Stimulated activated CD4-positive, alpha-beta T cell treated with anti-CD3 and anti-CD28 coated beads, Interleukin-12 subunit alpha, Interleukin-12 subunit beta, amount 100 ng/mL, for 48 hours (primary cell): Measurements from ENCODE around the gene TMCO4.

Source experiments
- DNase-seq, 3 donors: peaks; one replicate each; pipeline ENCODE4 v3.0.0-alpha.2; 2020; ENCODE audit warnings: low read depth in 2 of 3, low spot score in 1 of 3

TMCO4 gene

GRCh38 chr1:19689085-19689757 is 110.5 kb downstream of the TMCO4 start:
- no peak for DNase-seq

DNA sequence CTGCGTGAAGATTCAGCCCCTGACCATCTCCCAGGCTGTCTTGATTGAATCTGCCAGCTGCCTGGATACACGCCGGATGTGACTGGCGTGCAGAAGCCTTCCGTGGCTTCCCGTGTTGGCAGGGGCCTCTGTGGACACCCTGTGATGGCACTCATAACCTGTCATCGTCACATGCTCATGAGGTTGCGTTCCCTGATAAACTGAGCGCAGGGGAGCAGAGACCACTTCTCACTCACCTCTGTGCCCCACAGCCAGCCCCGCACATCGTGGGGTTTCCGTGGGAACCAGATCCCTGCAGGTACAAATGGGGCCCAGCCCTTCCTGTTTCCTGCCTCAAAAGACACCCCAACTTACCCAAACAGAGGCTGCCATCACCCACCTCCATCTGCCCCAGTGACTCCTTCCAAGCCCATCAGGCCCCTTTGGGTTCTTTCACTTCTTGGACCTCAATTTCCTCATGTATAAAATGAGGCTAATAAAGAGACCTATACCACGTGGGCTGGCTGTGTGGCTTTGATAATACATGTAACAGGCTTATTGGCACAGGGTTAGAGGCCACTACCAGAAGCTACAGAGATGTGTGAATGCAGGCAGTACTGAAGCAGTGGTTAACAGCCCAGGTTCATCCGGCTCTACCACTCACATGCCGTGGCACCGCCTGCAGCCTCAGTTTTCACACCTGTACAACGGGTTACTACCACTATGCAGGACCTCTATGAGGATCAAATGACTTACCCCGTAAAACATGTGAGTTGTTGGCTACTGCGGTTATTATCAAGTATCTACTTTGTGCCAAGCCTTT is 111.5 kb downstream of the TMCO4 start:
- no peak for DNase-seq

DNA sequence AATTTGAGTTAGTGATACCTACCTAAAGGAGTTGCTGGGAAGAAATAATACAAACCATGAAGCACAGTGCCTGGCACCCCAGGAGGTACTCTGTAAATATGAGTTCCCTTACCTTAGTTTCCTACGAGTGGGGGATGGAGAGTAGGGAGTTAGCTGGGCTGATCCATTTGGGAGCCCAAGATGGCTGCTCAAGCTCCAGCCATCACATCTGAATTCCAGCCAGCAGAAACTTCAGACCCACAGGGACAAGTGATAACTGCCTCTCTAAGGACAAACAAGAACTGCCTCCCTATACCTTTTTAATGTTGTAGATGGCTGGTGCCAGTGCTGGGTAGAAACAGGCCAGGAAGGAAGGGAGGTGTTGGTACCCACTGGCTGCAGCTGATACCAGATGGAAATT is 112.3 kb downstream of the TMCO4 start:
- no peak for DNase-seq

- no peak for DNase-seq
Observed at GRCh38 chr1:19685994-19686393, 113.7 kb downstream of the TMCO4 start.

GRCh38 chr1:19684677-19685076 is 115.0 kb downstream of the TMCO4 start:
- DNase-seq: no peak

DNA sequence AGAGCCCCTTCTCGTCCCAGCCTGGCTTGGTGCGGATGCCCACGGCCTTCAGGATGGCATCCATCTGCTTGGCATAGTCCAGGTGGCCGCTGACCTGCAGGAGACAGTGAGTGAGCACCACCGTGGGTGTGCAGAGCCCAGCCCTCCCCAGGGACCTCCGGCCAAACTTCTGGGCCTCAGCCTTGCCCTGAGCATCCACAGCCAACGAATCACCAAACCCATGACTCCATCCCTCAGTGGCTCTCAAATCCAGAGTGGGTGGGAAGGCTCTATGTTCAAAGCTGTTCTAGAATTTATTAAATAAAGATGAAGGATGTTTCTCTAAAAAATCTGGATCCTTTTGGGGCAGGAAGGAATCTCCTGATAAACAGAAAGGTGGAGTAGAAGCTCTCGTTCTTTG is 116.4 kb downstream of the TMCO4 start:
- DNase-seq: no peak

DNA sequence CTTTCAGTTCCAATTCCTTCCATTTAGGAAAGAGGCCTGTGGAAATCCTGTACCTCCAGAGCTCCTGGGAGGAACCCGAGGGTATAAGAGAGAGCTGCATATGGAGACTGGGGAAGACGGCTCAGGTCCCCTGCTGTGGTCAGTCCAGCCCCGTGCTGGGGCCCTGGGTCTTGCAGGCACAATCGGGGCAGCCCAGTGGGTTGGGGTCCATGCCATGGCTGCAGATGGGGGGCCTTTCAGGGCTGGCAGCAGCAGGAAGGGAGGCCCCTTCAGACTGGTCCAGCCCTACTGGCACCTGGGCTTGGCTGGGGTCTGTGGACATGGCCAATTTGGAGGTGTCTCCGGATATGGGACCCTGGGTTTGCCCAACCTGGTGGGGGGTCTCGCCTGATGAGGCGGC is 116.8 kb downstream of the TMCO4 start:
- no peak for DNase-seq

- no peak for DNase-seq
Observed at GRCh38 chr1:19682257-19682656, 117.5 kb downstream of the TMCO4 start.

DNA sequence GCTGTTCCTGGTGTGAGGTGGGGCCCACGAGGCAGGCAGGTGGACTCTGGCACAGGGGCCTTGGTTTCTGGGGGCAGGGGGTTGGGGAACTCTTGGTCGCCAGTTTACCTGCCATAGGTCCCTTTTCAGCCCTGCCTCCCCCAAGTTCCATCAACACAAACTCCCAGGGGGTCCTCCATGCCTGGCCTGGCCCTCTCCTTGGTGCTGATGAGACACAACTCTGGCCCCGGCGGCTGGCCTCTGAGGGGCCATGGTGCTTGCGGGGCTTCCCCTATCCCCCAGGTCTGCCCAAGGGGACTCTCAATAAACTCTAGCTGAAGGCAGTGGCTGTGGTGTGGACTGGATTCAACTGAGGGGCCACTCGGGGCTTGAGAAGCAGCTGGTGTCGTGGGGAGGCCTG is 119.1 kb downstream of the TMCO4 start:
- no peak for DNase-seq

DNA sequence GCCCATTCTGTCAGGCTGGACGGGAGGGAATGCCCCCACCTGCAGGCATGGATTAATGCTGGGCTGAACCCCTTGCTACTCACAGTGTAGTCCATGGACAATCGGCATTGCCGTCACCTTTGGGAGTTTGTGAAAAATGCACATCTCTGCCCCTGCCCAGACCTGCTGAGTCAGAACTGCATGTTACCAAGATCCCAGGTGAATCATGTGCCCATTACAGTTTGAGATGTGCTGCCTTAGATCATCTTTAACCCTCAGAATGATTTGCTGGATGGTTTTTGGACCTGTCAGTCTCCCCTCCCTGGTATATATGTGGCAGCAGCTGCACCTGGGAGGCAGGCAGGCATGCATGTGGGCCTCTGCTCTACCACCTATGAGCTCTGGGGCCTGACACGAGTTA is 120.0 kb downstream of the TMCO4 start:
- DNase-seq: no peak

DNA sequence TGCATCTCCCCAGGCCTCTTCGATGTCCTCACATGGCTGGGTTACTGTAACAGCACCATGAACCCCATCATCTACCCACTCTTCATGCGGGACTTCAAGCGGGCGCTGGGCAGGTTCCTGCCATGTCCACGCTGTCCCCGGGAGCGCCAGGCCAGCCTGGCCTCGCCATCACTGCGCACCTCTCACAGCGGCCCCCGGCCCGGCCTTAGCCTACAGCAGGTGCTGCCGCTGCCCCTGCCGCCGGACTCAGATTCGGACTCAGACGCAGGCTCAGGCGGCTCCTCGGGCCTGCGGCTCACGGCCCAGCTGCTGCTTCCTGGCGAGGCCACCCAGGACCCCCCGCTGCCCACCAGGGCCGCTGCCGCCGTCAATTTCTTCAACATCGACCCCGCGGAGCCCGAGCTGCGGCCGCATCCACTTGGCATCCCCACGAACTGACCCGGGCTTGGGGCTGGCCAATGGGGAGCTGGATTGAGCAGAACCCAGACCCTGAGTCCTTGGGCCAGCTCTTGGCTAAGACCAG is 120.7 kb downstream of the TMCO4 start:
- no peak for DNase-seq

DNA sequence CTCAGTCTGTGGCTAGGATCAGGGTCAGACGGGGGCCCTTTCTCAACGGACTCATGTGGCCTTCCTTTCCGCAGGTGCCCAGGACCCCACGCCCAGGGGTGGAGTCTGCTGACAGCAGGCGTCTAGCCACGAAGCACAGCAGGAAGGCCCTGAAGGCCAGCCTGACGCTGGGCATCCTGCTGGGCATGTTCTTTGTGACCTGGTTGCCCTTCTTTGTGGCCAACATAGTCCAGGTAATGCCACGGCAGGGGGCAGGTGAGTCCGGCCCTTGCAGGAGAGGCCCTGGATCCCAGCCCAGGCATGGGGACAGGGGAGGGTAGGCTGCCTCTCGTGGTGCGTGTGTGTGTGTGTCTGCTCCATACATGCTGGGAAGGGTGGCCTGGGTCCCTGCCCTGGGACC is 121.2 kb downstream of the TMCO4 start:
- DNase-seq: no peak

- DNase-seq: no peak
Observed at GRCh38 chr1:19676438-19676922, 123.2 kb downstream of the TMCO4 start.

- no peak for DNase-seq
Observed at GRCh38 chr1:19675797-19676196, 123.9 kb downstream of the TMCO4 start.

- no peak for DNase-seq
Observed at GRCh38 chr1:19672237-19672636, 127.5 kb downstream of the TMCO4 start.

- no peak for DNase-seq
Observed at GRCh38 chr1:19670787-19671186, 128.9 kb downstream of the TMCO4 start.

GRCh38 chr1:19668888-19669287 is 130.8 kb downstream of the TMCO4 start:
- no peak for DNase-seq

DNA sequence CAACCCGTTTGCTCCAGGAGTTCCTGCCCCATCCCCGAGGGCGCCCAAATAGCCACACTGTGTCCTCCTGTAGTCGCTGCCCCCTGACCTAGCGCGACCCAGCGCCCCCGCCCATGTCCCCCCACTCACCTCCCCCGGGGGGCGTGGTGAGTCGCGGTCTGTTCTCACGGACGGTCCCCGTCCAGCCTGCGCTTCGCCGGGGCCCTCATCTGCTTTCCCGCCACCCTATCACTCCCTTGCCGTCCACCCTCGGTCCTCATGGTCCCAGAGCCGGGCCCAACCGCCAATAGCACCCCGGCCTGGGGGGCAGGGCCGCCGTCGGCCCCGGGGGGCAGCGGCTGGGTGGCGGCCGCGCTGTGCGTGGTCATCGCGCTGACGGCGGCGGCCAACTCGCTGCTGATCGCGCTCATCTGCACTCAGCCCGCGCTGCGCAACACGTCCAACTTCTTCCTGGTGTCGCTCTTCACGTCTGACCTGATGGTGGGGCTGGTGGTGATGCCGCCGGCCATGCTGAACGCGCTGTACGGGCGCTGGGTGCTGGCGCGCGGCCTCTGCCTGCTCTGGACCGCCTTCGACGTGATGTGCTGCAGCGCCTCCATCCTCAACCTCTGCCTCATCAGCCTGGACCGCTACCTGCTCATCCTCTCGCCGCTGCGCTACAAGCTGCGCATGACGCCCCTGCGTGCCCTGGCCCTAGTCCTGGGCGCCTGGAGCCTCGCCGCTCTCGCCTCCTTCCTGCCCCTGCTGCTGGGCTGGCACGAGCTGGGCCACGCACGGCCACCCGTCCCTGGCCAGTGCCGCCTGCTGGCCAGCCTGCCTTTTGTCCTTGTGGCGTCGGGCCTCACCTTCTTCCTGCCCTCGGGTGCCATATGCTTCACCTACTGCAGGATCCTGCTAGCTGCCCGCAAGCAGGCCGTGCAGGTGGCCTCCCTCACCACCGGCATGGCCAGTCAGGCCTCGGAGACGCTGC is 133.9 kb downstream of the TMCO4 start:
- no peak for DNase-seq

- no peak for DNase-seq
Observed at GRCh38 chr1:19665186-19665495, 134.6 kb downstream of the TMCO4 start.

- no peak for DNase-seq
Observed at GRCh38 chr1:19664453-19665185, 135.1 kb downstream of the TMCO4 start, which contains the start of gene HTR6. Gene HTR6 (plus strand): TSS chr1:19664875. CDS start chr1:19665754, 879 bp downstream.

DNA sequence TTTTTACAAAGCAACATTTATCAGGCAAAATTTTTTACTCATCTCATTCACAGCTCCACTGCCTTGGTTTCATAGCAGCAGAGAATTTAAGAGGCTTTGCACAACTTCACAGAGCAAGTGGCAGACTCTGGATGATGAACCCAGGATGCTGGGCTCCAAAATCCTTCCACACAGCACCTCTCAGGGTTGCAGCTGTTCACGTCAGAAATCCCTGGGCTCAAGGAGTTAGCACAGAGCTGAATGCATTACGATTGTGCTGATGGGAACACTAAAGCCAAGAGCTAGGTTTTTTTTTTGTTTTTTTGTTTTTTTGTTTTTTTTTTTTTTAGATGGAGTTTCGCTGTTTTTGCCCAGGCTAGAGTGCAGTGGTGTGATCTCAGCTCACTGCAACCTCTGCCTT is 137.4 kb downstream of the TMCO4 start:
- no peak for DNase-seq
